Epidermal melanocyte (primary cell): Measurements from ENCODE around the gene THEM5.
"Not testable (repeated sequence)": the region's sequence is repeated elsewhere in the genome, so short reads cannot be mapped to it uniquely, and the experiment has no call there.

Source experiments
- DNase-seq: peaks from one replicate; pipeline ENCODE4 v3.0.0; 2011; ENCODE audit warnings: low spot score; ENCODE audit not compliant: insufficient read length

THEM5 gene

DNA sequence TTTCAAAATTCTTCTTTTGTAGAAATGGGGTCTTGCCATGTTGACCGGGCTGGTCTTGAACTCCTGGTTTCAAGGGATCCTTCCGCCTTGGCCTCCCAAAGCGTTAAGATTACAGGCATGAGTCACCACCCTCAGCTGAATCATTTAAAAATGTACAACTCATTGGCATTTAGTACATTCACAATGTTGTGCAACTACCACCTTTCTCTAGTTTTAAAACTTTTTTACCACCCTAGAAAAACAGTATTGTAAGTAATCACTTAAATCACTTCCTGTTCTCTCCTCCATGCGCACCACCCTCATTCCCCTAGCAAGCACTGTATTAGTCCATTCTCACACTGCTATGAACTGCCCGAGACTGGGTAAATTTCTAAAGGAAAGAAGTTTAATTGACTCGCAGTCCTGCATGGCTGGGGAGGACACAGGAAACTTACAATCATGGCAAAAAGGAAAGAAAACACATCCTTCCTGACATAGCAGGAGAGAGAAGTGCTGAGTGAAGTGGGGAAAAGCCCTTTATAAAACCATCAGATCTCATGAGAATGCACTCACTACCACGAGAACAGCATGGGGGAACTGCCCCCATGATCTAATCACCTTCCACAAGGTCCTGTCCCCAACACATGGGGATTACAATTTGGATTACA, 14.4 kb upstream of the THEM5 start:
- no peak for DNase-seq

DNA sequence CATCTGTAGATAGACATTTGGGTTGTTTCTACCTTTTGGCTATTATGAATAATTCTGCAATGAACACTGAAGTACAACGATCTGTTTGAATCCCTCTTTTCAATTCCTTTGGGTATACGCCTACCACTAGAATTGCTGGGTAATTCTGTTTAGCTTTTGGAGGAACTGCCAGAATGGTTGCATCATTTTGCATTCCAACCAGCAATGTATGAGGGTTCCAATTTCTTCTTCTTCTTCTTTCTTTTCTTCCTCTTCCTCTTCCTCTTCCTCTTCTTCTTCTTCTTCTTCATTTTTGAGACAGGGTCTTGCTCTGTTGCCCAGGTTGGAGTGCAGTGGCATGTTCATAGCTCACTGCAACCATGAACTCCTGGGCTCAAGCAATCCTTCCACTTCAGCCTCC, 13.8 kb upstream of the THEM5 start:
- no peak for DNase-seq

DNA sequence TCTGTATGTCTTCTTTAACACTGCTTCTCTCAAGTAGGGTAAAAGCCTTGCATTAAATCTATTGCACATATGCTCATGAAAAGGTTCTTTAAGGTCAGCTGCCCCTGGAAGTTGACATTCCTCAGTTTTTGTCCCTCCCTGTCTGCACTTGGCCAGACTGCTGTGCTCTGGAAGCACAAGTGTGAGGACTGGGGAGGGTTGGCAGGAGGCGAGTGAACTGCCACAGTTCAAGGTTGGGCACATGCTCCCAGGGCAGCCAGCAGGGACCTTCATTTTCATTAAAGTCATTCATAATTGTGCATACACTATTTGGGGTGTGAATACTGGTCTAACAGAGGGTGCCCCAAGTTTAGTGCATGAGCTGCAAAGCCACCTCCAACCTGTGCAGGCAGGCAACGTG, 10.9 kb upstream of the THEM5 start:
- no peak for DNase-seq

- no peak for DNase-seq
These were observed 9.1 kb upstream of the THEM5 start for GRCh38 chr1:151862604-151863003.

GRCh38 chr1:151860504-151861187, 7.1 kb upstream of the THEM5 start:
- no peak for DNase-seq

DNA sequence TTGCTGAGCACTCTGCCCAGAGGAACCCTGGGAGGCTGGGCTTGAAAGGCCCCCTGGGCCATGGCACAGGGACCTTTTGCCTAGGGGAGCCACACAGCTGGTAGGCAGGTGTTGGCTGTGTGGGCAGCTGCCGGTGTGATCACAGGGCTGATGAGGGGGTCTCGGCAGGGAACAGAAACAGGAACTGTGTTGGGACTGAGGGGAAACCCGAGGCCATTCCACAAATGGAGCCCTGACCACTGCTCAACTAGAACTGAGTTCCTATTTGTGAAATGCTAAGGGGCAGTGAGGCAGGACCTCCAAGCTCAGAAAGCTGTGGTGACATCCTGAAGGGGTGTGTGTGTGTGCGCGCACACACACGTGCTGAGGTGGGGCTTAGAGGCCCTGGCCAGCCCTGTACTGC, 6.4 kb upstream of the THEM5 start:
- DNase-seq, result no peak

DNA sequence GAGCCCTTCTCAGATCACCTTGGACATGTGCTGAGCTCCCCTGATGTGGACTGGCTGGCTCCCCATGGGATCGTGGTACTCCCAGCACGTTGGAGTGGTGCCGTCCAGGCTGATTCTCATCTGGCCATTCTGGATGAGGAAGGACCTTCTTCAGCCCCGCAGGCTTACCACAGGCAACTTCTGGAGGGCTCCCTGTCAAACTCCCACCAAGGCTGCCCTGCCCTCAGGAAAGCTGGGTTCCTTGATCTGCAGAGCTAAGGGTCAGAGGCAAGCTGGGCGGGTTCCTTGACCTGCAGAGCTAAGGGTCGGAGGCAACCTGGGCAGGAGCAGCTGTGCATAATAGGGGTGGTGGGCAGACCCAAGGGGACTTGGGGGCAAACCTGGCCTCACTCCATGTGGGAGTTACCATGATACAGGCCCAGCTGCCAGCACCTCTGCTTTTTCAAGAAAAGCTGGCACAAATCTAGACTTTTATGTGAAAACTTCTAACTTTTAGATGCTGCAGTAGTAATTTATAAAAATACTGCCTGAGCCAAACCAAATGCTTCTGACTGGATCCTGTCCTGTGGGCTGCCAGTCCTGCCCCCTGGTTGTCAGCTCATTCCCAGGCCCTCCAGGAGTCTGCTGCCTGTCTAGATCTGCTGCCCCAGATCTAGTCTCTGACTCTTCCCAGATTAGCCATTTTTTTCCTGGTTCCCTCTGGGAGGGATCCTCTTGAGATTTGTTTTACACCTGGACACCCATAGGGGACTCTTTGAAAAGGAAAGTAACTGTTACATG, 5.6 kb upstream of the THEM5 start:
- DNase-seq, result no peak

- no peak for DNase-seq
These were observed 4.7 kb upstream of the THEM5 start for GRCh38 chr1:151858030-151858746.

GRCh38 chr1:151855933-151856332, 2.4 kb upstream of the THEM5 start:
- no peak for DNase-seq

DNA sequence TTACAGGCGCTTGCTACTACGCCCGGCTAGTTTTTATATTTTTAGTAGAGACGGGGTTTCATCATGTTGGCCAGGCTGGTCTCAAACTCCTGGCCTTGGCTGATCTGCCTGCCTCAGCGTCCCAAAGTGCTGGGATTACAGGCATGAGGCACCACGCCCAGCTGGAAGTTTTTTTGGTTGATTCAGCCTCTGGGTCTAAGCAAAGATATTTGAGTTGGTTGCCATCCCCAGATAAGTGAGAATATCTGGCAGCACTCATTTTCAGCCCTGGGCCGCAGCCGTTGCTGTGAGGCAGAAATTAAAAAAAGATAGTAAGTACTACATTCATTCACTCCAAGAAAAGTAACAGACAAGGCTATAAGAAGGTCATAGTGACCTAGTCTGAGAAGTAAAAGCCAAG, 2.0 kb upstream of the THEM5 start:
- not testable (repeated sequence) for DNase-seq

DNA sequence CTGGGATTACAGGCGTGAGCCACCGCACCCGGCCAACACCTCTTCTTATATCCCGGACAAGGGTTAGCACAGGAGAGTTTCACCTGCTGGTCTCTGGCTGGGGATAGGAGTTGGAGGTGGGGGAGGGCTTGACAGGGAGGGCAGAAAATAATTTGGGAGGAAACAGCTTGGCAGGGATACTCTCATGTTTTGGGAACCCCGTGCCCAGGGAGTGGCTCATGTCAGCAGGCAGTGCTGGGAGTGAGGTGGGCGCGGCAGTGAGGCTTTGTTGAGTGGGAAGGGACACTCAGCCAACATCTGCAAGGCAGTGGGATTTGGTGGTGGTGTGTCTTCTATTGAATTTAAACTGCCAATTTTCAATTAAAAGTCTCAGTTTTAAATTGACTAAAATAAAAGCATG, 1.1 kb upstream of the THEM5 start:
- DNase-seq, result no peak

DNA sequence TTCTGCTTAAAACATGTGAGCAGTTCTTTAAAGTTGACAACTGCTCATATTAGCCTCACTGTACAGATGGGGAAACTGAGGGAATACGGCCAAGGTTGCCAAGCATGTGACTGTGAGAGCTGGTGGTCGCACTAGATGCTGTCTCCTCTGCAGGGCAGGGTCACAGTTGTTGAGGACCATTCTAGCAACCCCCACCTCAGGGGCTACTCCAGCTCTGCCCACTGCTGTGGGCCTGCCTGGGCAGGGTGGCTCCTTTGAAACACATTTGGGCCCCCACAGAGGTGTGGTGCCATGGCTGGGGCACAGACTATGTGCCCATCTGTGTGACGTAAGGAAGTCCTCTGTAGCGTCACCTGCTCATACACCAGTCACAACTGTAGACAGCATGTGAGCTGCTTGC, 779 bp downstream of the THEM5 start:
- no peak for DNase-seq

- no peak for DNase-seq
These were observed 1.6 kb downstream of the THEM5 start for GRCh38 chr1:151851886-151852285.

DNA sequence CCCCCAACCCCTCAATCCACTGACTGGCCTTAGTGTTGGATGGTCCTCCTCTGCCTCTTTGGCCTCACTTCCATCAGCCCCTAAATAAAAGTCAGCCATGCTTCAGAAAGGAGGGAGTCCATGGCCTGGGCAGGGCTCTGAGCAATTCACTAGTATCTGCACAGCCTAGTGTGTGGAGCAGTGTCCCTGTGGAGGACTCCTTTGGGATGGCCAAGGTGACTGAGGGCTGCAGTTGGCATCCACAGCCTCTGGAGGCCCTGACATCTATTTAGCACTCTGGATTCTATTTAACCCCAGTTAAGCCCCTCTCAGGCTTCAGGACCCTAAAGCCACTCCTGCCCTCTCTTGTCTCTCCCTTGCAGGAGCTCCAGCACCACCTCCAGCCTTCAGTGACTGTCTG, 3.6 kb downstream of the THEM5 start:
- no peak for DNase-seq

DNA sequence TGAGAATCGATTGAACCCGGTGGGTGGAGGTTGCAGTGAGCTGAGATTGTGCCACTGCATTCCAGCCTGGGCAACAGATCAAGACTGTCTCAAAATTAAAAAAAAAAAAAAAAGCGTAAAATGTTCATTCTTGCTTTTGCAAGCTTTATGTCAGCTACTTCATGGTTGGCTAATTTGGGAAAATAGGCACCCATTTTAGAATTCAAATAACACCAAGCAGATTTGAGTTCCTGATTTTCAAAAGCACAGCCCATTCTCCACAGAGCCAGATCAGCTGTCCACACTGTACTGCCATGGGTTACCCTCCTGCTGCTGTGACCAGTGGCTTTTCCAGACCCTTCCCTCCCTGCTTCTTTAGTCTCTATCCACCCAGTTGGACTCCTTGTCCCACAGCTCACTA, 4.4 kb downstream of the THEM5 start:
- no peak for DNase-seq

- peak; percentile 73 for DNase-seq
These were observed 5.5 kb downstream of the THEM5 start for GRCh38 chr1:151847867-151848596.

- DNase-seq, result no peak
These were observed 6.8 kb downstream of the THEM5 start for GRCh38 chr1:151846686-151847237.

- no peak for DNase-seq
These were observed 7.4 kb downstream of the THEM5 start for GRCh38 chr1:151846062-151846568.

- no peak for DNase-seq
These were observed 10.1 kb downstream of the THEM5 start for GRCh38 chr1:151843398-151843797.

DNA sequence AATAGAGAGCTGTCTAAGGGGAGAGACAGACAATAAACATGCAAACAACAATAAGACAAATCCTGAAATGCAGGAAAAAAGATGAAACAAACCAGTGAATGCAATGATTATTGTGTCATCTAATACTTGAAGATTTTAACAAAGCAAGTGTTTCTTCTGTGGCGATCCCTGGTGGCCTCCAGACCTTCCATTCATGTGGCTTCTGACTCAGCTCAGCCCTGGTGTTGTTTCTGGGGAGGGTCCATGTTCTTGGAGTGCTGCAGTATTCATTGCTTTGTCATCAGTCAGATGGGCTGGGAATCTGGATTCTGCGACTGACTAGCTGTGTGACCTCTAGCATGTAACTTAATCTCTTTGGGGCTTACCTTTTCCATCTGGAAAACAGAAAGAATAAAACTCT, 12.4 kb downstream of the THEM5 start:
- no peak for DNase-seq

GRCh38 chr1:151840421-151840820, 13.1 kb downstream of the THEM5 start:
- no peak for DNase-seq
